ENCODE data around the gene CNTNAP1. TPM values are rescaled to one million over a fixed set of nuclear protein-coding genes. Genes with fewer than 3 reads are reported as not detected.

Gene CNTNAP1
- total and polyA plus RNA-seq, 9 of the 15 experiments (the other 6 are each of a cell fraction or from before 2014, with no cell fraction given), result 0.10 to 1.8 (median 0.62) TPM

GRCh38 chr17:42743595-42744282, 61.4 kb downstream of the CNTNAP1 start (continued):
- TF ChIP-seq ZBTB40 (IDR thresholded peaks at IDR 0.05), result peak; percentile 45; the same call in 1 of the 2 replicates
- no peak for TF ChIP-seq ZBTB40 (CRISPR knock-in tag; IDR thresholded peaks at IDR 0.05)
- peak; percentile 93 for TF ChIP-seq DPF2 (IDR thresholded peaks at IDR 0.05)
- TF ChIP-seq ZNF583 (CRISPR knock-in tag; IDR thresholded peaks at IDR 0.05), result 0 out of 2 replicates have a peak, but pooled peaks have one; percentile 46
- peak; percentile 35 for TF ChIP-seq MEIS2 (IDR thresholded peaks at IDR 0.05; ENCODE audit: partially characterized antibody)
- TF ChIP-seq MAFK (IDR thresholded peaks at IDR 0.05; ENCODE audit: low read length), result no peak
- no peak for TF ChIP-seq MTF1 (CRISPR knock-in tag; IDR thresholded peaks at IDR 0.05; ENCODE audit: borderline replicate concordance)
- no peak for TF ChIP-seq NELFE (IDR thresholded peaks at IDR 0.05; ENCODE audit: insufficient read depth, insufficient read length)
- peak; percentile 92 for TF ChIP-seq NCOR1 (IDR thresholded peaks at IDR 0.05)
- peak; percentile 87 for TF ChIP-seq MTA2 (IDR thresholded peaks at IDR 0.05; ENCODE audit: low read depth)
- TF ChIP-seq ZNF75A (CRISPR knock-in tag; IDR thresholded peaks at IDR 0.05), result no peak
- TF ChIP-seq ZNF277 (CRISPR knock-in tag; IDR thresholded peaks at IDR 0.05; ENCODE audit: borderline replicate concordance), result no peak
- peak; percentile 85 for TF ChIP-seq NBN (IDR thresholded peaks at IDR 0.05; ENCODE audit: low read depth)
- no peak for TF ChIP-seq GTF2A2 (tag; IDR thresholded peaks at IDR 0.05)
- peak; percentile 32; the same call in 1 of the 2 replicates for TF ChIP-seq TEAD2 (tag; IDR thresholded peaks at IDR 0.05)
- no peak for TF ChIP-seq ERF (CRISPR knock-in tag; IDR thresholded peaks at IDR 0.05)
- TF ChIP-seq MAFG (tag; conservative IDR thresholded peaks at IDR 0.05), result no peak
- TF ChIP-seq HDAC2 (IDR thresholded peaks at IDR 0.05), result peak; percentile 43; the same call in 1 of the 2 replicates
- peak; percentile 61 to 89; a peak in 2 of 4 replicates for TF ChIP-seq TBL1XR1 (IDR thresholded peaks at IDR 0.05; ENCODE audit: low read length in 2 of 2)
- TF ChIP-seq ZNF444 (CRISPR knock-in tag; IDR thresholded peaks at IDR 0.05), result no peak
- TF ChIP-seq CBFA2T2 (conservative IDR thresholded peaks at IDR 0.05), result peak; percentile 90

Measured in K562 (cell line).